ENCODE results near the gene UTF1.

Gene UTF1

DNA sequence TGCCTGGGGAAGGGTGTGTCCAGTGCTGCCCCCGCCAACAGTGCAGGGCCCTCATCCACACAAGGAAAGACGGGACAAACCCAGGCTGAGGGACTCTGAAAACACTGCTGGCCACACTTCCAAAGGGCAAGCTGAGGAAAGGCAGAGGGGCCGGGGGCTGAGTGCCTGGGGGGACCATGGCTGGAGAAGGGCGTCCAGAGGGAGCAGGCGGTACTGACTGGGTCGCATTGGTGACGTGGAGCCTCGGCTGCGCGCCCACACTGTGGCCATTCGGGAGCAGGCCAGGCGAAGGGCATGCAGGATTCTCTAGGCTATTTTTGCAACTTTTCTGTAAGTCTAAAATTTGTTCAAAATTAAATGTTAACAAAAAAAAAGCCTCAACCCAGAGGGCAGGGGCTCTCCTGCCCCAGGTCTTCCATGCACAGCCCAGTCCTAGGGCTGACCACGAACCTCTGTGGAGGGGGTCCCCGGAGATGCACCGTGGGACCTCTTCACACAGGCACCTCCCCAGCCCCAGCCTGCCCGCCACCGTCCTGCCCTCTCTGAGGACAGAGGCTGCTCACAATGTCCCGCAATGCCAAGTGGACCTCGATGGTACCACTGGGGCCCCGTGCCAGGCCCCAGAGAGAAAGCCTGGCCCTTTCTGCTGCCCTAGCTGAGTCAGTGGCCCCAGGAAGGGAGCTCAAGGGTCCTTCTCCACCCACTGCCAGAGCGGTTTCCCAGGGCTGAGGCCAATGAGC, 36.2 kb downstream of the UTF1 start:
- H3K36me3 Mint-ChIP-seq (ENCODE audit: insufficient read depth) = peaks cover 55% of the 10 kb centered on the region
- H3K4me3 Mint-ChIP-seq = no peak overlapping the region
- DNase-seq = no peak
- ATAC-seq (replicated peaks) = no peak
- peaks cover 26 to 33% of the 10 kb centered on the region in 2 donors for H3K4me1 Mint-ChIP-seq (ENCODE audit: low read depth in 2 of 2)
- H3K27ac Mint-ChIP-seq = peak overlapping the region; percentile 35 to 75
- H3K27me3 Mint-ChIP-seq = no peaks in the 10 kb centered on the region
- no peaks in the 10 kb centered on the region for H3K9me3 Mint-ChIP-seq

DNA sequence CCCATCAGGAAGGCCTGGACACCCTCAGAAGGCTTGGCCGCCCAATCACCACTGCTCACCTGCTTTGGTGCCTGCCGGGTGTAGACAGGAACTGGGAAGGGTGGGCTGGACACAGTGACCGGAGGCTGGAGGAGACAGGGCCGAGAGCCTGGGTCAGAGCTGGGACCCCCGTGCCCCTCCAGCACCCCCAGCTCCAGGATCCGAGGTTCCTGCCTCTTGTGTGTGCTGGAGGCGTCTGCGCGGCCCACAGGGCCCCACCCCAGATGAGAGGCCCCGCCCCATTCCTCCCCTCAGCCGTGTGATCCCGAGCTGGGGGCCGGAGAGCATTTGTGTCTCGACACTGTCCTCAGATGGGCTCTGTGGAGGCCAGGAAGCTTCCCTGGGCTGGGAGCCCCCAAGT, 37.3 kb downstream of the UTF1 start:
- ATAC-seq (replicated peaks) = no peak

DNA sequence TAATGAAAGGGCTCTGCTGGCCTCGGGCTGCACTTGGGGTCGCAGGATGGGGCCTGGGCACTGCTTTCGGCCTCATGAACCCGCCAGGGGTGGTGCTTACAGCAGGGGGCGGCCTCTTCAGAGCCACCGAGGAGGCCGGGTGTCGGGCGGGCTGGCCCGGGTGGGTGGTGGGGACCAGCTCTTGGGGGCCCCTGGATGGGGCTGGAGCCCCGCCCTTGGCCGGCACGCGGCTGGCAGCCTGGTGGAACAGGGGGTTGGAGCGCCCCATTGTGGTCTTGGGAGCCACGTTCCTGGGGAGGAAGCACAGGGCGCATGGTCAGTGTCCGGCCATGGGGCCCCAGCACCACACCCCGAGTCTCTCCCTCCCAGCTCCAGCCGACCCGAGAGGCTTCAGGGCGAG, 37.8 kb downstream of the UTF1 start:
- peaks cover 24 to 27% of the 10 kb centered on the region in 2 donors for H3K4me1 Mint-ChIP-seq (ENCODE audit: low read depth in 2 of 2)
- peaks cover 61% of the 10 kb centered on the region for H3K36me3 Mint-ChIP-seq (ENCODE audit: insufficient read depth)
- H3K9me3 Mint-ChIP-seq = no peaks in the 10 kb centered on the region
- no peak overlapping the region for H3K4me3 Mint-ChIP-seq
- DNase-seq (no peak), ATAC-seq (replicated peaks) (no peak)
- H3K27me3 Mint-ChIP-seq = no peaks in the 10 kb centered on the region
- H3K27ac Mint-ChIP-seq = peak overlapping the region in 1 of 2 donors; percentile 59

More for the DNA sequence above, 37.3 kb downstream of the UTF1 start:
- H3K4me3 Mint-ChIP-seq = no peak overlapping the region
- H3K27me3 Mint-ChIP-seq = no peaks in the 10 kb centered on the region
- peaks cover 26 to 30% of the 10 kb centered on the region in 2 donors for H3K4me1 Mint-ChIP-seq (ENCODE audit: low read depth in 2 of 2)
- peak overlapping the region in 1 of 2 donors; percentile 35 for H3K27ac Mint-ChIP-seq
- H3K36me3 Mint-ChIP-seq (ENCODE audit: insufficient read depth) = peaks cover 61% of the 10 kb centered on the region
- H3K9me3 Mint-ChIP-seq = no peaks in the 10 kb centered on the region
- no peak for DNase-seq

DNA sequence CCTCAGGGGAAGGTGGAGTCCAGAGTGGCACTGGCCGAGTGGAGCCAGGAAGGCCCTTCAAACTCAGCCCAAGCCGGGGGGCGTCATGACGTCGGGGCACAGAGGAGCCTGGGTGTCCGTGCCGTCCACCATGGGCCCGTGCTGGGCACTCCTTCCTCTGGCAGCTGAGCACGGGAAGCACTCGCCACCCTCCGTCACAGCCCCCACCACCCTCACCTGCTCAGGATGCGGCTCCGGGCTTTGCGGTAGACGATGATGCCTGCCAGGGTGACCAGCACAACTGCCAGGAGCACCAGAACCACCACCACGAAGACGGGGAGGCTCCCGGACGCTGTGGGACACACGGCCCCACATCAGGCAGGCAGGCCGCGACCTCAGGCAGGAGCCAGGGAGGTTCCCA, 38.5 kb downstream of the UTF1 start:
- H3K4me3 Mint-ChIP-seq = no peak overlapping the region
- H3K27ac Mint-ChIP-seq = peak overlapping the region in 1 of 2 donors; percentile 59
- DNase-seq = no peak
- no peak for ATAC-seq (replicated peaks)
- H3K9me3 Mint-ChIP-seq = no peaks in the 10 kb centered on the region
- H3K27me3 Mint-ChIP-seq = no peaks in the 10 kb centered on the region
- peaks cover 21 to 24% of the 10 kb centered on the region in 2 donors for H3K4me1 Mint-ChIP-seq (ENCODE audit: low read depth in 2 of 2)
- peaks cover 59% of the 10 kb centered on the region for H3K36me3 Mint-ChIP-seq (ENCODE audit: insufficient read depth)

DNA sequence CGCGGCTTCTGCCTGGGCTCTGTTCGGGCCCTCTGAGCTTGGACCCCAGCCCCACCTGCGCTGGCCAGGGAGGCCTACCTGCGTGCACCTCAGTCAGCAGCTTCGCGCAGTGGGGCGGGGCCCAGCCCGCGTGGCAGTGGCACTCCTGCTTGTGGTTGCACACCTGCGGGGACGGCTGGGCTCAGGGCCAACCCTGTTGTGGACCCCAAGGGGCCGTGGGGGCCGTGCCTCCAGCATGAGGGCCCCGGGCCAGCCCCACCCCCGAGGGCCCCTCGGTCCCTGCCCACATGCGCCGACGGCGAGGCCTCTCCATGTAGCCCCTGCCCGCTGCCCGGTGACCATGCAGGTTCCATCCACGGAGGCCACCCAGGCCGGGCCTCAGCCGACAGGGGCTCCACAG, 39.4 kb downstream of the UTF1 start:
- Mint-ChIP-seq H3K27ac (no peak overlapping the region), H3K4me1 (ENCODE audit: low read depth in 2 of 2) (peaks cover 12 to 16% of the 10 kb centered on the region in 2 donors), H3K9me3 (no peaks in the 10 kb centered on the region), H3K4me3 (no peak overlapping the region), H3K36me3 (ENCODE audit: insufficient read depth) (peaks cover 51% of the 10 kb centered on the region), H3K27me3 (no peaks in the 10 kb centered on the region)
- DNase-seq = no peak
- no peak for ATAC-seq (replicated peaks)

DNA sequence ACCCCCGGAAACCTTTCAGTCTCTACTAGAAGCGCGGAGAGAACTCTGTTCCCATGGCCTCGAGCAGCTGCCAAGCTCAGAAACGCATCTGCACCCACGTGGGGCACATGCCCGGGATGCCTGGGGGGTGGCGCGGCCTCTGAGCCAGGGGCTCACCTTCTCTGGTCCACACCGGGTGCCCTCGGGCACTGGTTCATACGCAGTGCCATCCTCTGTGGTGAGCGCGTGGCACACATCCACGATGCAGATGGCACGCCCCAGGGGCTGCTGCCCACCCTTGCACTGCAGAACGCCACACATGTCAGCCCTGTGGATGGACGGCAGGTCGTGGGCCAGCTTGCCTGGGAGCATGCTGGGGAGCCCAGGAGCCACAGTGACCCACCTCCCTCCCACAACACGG, 40.2 kb downstream of the UTF1 start:
- ATAC-seq (replicated peaks) = no peak

DNA sequence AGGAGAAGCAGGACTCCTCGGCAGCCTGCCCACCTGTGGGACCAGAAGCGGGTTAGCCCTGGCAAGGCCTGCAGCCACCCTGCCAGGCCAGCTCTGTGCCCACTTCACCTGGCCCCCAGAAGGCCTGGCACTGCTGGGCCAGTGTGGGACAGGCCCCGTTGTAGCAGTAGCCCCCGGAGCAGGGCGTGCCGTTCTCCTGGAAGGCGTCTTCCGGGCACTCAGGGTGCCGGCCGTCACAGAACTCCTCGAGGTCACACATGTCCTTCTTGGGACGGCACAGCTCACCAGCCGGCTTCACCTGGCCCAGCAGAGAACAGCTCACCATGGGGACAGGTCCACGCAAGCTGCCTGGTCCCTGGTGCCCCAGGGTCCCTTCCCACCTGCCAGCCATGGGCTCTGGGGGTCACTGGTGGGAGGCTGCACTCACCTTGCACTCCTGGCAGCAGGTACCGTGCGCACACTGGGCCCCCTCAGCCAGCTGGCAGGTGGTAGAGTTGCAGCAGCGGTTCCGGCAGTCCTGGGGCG, 40.8 kb downstream of the UTF1 start:
- Mint-ChIP-seq H3K36me3 (ENCODE audit: insufficient read depth) (peaks cover 52% of the 10 kb centered on the region), H3K9me3 (no peaks in the 10 kb centered on the region), H3K27ac (no peak overlapping the region), H3K4me3 (no peak overlapping the region), H3K27me3 (no peaks in the 10 kb centered on the region), H3K4me1 (ENCODE audit: low read depth in 2 of 2) (peaks cover under 1 to 13% of the 10 kb centered on the region in 2 donors)
- ATAC-seq (replicated peaks) = no peak
- no peak for DNase-seq

More for the DNA sequence above, 40.2 kb downstream of the UTF1 start:
- DNase-seq = no peak
- Mint-ChIP-seq H3K4me1 (ENCODE audit: low read depth in 2 of 2) (peaks cover 7 to 13% of the 10 kb centered on the region in 2 donors), H3K27ac (peak overlapping the region in 1 of 2 donors; percentile 38), H3K4me3 (no peak overlapping the region), H3K27me3 (no peaks in the 10 kb centered on the region), H3K36me3 (ENCODE audit: insufficient read depth) (peaks cover 51% of the 10 kb centered on the region), H3K9me3 (no peaks in the 10 kb centered on the region)

DNA sequence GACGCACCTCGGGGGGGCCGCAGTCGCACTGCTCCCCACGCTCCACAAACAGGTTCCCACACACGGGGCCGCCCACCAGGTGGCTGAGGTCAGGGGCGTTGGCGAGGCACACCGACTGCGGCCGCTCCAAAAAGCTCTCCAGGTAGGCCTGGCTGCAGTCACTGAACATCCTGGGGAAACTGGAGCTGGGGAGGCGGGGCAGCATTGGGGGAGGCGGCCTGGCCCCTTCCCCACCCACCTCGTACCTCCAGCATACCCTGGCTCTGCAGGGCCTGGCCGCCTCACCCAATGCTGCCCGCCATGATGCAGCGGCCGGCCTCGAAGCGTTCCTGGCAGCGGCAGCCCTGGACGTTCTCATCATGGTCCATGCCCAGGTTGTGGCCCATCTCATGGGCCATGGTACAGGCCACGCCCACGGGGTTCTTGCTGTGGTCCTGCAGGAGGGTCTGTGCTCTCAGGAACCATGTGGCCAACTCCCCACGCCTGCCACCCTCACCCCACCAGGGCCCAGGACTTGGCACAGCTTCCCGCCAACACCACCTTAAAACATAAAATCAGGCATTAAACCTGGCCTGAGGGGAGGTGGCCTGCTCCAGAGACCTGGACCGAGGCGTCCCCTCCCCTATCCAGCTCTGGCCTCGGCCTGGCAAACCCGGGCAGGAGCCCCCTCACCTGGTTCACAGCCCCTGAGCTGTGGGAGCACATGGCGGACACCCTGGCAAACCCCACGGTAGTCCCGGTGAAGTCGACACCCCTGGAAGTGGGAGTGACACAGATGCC, 41.7 kb downstream of the UTF1 start:
- H3K9me3 Mint-ChIP-seq = no peaks in the 10 kb centered on the region

DNA sequence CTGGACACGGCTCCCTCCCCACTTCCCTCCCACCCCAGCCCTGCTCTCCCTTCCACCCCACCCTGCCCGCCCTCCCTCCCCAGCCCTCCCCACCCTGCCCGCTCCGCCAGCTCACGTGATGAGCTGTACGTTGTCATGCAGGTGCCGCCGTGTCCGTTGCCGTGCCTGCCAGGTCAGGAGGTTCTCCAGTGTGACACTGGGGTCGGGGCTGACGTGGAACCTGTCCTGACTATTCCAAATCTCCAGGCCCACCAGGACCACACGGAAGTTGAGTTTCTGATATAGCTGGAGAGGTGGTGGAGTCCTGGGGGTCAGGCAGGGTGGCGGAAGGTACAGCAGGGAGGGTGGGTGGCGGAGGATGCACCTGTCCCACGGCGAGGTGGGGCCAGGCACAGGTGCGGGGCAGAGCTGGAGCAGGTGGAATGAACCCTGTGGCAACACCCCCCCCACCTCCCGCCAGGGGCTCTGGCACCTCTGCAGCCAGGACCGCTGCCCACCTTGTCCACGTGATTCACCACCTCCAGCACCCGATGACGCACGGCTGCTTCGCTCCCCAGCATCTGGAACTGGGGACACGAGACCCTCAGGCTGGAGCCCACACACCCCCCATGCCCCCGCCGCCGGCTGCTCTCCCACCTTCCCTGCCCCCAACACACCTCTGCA, 42.4 kb downstream of the UTF1 start:
- DNase-seq (no peak), ATAC-seq (replicated peaks) (no peak)
- Mint-ChIP-seq H3K9me3 (no peaks in the 10 kb centered on the region), H3K36me3 (ENCODE audit: insufficient read depth) (peaks cover 55% of the 10 kb centered on the region), H3K4me1 (ENCODE audit: low read depth in 2 of 2) (peaks cover under 1 to 14% of the 10 kb centered on the region in 2 donors), H3K4me3 (no peak overlapping the region), H3K27me3 (no peaks in the 10 kb centered on the region), H3K27ac (peak overlapping the region in 1 of 2 donors; percentile 22)

More for the DNA sequence above, 41.7 kb downstream of the UTF1 start:
- Mint-ChIP-seq H3K4me1 (ENCODE audit: low read depth in 2 of 2) (peaks cover 0 to 14% of the 10 kb centered on the region in 2 donors), H3K27ac (no peak overlapping the region), H3K4me3 (no peak overlapping the region), H3K36me3 (ENCODE audit: insufficient read depth) (peaks cover 57% of the 10 kb centered on the region), H3K27me3 (no peaks in the 10 kb centered on the region)
- DNase-seq (no peak), ATAC-seq (replicated peaks) (no peak)

DNA sequence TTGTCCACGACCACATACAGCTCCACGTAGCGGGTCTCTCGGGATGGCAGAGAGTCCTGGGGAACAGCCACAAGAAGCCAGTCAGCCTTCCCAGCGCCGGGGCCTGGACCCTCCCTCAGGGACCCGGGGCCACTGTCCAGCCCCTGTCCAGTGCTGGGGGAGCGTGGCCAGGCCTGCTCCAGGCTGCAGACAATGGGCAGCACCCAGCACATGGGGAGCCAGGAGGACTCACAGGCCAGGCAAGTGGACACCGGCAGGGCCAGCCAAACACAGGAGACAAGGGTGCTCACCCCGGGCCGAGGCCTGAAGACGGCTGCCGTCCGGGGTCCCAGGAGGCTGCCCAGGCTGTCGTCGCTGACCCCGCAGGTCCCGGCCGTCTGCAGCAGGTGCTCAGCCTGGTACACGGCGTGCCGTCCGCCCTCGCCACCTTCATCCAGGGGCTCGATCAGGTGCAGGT, 43.0 kb downstream of the UTF1 start:
- Mint-ChIP-seq H3K4me1 (ENCODE audit: low read depth in 2 of 2) (peaks cover 6 to 19% of the 10 kb centered on the region in 2 donors), H3K27ac (peak overlapping the region; percentile 22 to 51), H3K9me3 (no peaks in the 10 kb centered on the region), H3K36me3 (ENCODE audit: insufficient read depth) (peaks cover 56% of the 10 kb centered on the region), H3K27me3 (no peaks in the 10 kb centered on the region), H3K4me3 (no peak overlapping the region)
- ATAC-seq (replicated peaks) (no peak), DNase-seq (no peak)

DNA sequence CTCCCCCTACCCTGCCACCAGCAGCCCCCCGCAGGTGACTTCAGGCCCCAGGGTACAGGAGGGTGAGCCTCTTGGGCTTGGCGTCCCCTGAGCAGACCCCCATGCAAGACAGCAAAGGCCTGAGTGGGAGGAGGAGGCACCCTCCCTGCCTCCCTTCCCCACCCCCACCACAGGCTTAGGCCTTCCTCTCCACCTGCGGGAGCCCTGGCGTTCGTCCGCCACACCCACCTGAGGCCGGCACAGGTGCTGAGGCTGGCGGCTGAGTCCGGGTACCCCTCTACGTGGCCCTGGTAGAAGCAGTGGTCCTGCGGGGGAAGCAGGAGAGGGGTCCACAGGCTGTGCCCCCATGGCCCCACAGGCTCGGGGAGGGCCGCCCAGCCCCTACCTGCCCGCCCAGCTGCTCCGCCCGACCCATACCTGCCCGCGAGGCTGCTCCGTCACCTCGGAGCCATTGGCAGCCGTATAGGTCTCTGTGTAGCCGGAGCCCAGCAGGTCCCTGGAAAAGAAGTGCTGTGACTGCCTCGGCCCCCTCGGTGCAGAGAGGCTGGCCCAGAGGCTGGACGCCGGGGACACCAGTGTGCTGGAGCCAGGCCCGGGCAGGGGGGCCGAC, 43.6 kb downstream of the UTF1 start:
- H3K36me3 Mint-ChIP-seq (ENCODE audit: insufficient read depth) = peaks cover 63% of the 10 kb centered on the region
- H3K4me3 Mint-ChIP-seq = peak overlapping the region in 1 of 2 donors; percentile 14
- H3K27ac Mint-ChIP-seq = peak overlapping the region in 1 of 2 donors; percentile 51
- no peaks in the 10 kb centered on the region for H3K27me3 Mint-ChIP-seq
- DNase-seq (no peak), ATAC-seq (replicated peaks) (no peak)
- no peaks in the 10 kb centered on the region for H3K9me3 Mint-ChIP-seq
- H3K4me1 Mint-ChIP-seq (ENCODE audit: low read depth in 2 of 2) = peaks cover 12 to 26% of the 10 kb centered on the region in 2 donors

DNA sequence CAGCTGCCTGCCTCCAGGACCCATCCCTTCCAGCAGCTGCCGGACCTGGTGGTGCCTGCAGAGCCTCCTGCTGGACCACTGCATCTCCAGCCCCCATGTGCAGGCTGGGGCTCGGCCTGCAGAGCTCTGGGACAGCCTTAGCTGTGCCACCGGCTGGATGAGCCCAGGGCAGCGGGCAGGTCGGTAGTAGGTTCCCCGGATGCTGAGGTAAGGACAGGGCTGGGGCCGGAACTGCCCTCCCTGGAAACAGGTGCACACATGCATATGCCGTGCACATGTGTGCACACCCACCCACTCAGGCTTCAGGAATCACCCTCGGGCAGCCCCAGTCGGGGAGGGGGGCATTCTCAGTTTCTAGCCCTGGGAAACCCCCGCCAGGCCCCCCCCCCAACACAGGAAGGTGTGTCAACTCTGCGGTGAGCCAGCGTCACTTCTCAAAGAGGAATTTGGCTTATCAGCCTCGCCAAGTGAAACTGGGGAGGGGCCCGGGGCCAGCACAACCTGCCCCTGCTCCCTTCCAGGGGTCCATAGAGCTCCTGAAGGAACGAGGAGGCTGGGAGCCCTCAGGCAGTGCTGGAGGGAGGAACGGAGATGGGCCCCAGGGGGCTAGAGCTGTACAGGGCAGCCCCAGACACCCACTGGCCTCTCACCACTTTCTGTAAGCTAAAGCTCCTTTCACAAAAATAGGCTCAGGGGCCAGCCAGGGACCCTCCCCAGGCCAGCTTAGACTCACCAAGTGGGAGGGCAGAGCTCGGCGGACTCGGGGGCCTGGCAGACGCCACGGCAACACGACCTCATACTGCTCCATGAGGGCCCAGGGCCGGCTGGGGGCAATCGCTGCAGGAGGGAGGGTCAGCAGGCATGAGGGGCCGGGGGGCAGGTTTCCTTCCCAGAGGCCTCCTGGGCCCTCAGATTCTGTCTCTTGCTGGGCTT, 45.0 kb downstream of the UTF1 start:
- Mint-ChIP-seq H3K9me3 (no peaks in the 10 kb centered on the region), H3K27me3 (no peaks in the 10 kb centered on the region), H3K36me3 (ENCODE audit: insufficient read depth) (peaks cover 62% of the 10 kb centered on the region), H3K27ac (peak overlapping the region; percentile 92 to 99), H3K4me3 (peak overlapping the region; percentile 87 to 91), H3K4me1 (ENCODE audit: low read depth in 2 of 2) (peaks cover 19 to 35% of the 10 kb centered on the region in 2 donors)
- DNase-seq (peak; percentile 70 to 77 (median 70)), ATAC-seq (replicated peaks) (peak; percentile 56)
